HG02678 (cell line): ENCODE measurements around the gene KCNIP4.

Experiments
- ATAC-seq: cut with Tn5 transposase; IDR thresholded peaks from one replicate; pipeline ENCODE4 v1.9.1; 2021; ENCODE audit warnings: mild to moderate bottlenecking, moderate library complexity; ENCODE audit not compliant: unreplicated experiment

KCNIP4 gene

DNA sequence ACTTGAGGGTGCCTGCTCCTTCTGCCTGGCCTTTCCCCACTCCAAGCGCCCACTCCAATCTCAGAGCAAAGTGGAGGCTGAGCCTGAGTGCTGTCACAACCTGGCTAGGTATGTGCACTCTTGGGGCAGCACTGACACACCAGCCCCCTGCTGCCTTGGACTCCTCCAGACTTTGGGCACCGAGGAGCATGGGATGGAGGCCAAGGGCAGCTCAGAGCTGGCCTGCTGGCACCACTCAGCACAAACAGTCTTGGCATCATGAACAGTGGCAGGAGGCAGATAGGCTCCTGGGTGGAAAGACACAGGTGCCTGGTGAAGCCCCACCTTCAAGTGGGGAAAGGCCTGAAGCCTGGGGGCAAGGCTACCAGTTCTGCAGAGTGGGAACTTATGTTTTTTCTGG lies 91.8 kb downstream of the KCNIP4 start:
- no peak for ATAC-seq

DNA sequence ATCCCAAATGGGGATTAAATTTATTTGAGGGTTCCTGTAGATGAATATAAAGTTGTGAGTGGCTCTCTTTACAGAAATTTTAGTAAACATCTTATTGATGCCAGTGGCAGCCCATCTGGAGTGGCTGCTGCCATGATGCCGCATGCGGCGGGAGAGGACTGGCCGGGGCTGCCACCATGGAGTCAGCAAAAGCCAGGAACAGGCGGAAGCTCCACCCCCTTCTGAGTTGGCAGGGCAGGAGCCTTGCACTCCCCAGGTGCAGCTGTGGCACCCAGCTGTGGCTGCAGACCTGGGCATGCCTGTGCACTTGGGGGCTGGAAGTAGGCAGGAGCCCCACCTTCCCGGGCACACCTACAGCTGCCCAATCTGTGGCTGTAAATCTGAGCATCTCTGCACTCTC lies 92.3 kb downstream of the KCNIP4 start:
- ATAC-seq: no peak

DNA sequence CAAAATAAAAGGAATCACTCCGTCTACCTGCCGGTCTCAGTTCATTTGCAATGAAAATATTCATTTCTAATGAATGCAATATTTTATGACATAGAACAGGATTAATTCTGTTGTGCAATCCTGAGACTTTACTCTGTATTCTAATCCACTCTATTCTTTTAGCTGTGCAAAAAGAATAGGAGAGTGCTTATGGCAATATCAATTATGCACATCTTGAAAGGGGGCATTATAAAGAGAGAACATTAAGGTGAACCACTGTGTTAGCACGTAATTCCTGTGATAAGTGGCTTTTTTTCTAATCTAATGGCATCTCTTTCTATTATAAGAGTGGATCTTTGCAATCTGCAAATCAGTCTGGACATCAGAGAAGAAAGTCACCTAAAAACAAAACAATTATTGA lies 99.5 kb downstream of the KCNIP4 start:
- ATAC-seq: no peak

DNA sequence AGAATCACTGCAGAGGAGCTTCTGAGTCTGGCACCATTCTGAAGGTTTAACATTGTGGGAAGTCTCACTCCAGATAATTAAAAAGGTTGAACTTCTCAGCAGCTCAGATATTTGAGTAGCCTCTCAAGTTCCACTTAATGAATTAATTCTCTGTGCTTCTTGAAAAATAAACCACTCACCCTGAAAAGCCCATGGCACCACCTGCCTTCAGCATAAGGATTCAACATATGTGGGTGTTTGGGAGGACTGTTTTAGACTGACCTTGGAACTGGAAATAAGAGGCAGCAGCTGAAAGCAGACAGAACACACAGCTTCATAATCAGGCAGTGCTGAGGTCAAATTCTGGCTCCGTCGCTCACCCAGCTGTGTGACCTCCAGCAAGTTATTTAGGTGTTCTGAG lies 100.6 kb downstream of the KCNIP4 start:
- ATAC-seq: no peak

DNA sequence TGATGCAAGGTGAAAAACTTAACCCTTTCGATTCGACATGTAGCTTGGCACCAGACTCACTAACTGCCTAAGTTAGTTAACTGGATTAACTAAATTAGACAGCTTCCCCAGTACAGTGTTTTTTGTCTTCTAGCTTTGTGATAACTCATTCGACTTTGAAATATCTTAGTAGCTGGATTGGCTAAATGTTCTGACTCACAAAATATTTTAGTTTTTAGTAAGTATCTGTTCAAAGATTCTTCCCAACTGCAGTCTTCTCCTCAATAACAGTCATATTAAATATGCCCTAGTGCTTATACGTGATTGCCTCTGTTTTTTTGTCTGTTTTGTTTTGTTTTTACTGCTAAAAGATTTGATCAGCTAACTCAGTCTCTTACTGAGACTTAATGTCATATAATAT lies 102.9 kb downstream of the KCNIP4 start:
- ATAC-seq: no peak

DNA sequence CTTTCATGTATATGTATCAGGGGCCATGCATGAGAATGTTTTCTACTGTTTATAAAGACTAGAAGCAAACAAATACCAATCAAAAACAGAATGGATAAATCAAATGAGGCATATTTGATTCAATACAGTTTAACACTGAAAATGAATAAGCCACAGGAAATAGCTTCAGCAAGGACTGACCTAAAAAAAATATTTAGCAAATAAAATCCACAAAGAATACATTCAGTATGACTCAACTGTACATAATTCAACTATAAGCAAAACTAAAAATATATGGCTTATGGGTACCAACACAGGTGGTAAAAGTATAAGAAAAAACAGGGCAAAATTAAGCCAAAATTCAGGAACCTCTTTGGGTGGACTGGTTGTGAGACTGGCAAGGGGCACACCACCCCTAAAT lies 112.9 kb downstream of the KCNIP4 start:
- ATAC-seq: no peak

DNA sequence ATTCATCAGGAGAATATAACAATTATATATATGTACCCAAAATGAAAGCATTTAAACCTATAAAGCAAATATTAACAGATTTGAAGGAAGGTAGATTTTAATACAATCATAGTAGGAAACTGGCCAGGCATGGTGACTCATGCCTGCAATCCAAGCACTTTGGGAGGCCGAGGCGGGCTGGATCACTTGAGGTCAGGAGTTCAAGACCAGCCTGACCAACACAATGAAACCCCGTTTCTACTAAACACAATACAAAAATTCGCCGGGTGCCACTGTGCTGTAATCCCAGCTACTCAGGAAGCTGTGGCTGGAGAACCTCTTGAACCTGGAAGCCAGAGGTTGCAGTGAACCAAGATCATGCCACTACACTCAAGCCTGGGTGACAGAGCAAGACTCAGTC lies 118.3 kb downstream of the KCNIP4 start:
- no peak for ATAC-seq

DNA sequence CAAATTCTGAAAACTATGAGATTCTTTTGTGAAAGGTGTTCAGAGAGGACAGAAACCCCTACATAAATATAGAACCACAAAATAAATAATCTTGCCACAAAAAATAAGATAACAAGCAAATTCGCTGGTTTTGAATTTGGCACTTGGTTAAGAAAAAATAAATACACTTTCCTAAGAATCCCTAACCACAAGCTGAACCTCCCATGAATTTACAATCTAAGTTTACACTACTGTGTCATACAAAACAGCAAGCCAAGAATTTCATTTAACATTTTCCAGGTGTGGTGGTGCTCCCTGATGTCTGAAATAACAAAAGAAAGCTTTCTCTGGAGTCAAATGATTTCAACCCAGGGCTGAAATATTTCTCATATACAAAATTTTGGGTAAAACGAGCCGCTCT lies 121.0 kb downstream of the KCNIP4 start:
- ATAC-seq: no peak

DNA sequence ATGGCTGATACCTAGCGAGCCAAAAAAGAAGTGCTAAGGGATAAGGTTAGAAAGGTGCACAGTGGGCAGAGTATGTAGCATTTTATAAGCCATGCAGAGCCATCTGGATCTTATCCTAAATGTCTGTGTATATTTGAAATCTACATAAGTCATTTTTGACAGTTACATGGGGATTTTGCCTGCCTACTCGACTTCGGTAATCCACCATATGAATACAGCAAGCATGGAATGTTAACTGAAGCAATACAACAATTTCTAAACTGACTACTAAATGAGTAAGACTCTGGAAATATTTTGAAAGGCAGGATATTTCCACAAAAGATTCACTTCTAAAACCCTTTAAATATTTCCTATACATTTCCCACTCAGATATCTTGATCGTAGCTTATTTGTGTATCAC lies 122.5 kb downstream of the KCNIP4 start:
- ATAC-seq: no peak

DNA sequence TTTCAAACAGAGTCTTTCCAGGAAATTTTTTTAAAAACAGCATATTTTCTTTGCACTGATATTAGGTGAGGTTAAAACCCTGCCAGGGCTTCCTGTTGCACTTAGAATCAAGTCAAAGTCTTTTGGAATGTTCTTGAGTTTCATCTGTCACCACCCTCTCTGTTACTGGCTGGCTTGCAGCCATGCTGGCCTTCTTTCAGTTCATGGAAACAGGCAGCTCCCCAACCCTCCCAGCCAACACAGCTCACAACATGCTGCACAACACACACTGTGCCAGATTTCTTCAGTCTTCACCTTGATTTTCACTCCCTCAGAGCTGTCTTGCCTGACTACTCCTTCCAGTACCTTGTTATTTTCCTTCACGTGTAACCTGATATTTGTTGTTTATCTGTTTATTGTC lies 129.5 kb downstream of the KCNIP4 start:
- ATAC-seq: no peak

DNA sequence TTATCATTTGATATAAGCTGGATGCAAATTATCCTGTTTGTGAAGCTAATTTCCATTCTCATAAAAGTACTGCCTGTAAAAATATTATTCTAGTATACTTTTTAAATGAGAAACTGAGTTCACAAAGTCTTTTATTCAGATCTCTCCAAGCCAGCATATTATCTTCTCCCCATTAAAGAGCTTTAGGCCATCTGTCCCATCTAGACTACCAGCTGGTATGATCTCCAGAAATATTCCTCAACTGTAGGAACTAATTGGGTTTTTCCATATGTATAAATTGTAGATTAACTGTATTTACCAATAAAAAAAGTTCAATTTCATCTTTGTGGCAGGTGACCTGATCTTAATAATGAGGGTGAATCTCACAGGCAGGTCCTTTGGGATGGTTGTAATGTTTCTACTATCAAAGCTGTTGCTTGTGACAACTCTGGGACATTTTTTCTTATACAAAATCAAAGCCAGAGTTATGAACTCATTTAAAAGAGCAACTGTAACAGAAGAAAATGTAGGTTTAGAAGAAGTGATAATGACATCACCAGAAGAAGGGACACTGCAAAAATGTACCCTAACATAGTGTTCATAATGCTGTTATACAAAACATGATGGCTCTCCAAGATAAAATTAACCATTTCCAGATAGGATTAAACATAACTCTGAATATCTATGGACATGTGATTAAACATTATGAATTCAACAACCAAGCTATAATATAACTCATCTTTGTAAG lies 132.8 kb downstream of the KCNIP4 start:
- no peak for ATAC-seq

DNA sequence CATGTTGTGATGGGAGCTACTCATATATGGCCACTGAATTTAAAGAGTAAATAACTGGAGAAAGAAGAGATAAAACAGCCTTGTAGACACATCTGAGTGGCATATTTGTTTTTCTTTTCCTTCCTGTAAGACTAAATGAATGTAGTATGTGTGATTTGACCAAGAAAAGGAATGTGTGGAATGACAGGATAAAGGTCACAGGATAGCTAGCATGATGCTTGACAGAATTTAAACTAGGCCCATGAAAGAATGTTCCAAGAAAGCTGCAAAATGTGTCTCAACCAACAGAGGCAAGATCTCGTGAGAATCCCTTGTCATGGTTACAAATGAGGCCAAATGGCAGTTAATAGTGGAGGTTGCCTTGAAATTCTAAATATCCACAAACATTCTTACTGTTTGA lies 137.0 kb downstream of the KCNIP4 start:
- ATAC-seq: no peak

DNA sequence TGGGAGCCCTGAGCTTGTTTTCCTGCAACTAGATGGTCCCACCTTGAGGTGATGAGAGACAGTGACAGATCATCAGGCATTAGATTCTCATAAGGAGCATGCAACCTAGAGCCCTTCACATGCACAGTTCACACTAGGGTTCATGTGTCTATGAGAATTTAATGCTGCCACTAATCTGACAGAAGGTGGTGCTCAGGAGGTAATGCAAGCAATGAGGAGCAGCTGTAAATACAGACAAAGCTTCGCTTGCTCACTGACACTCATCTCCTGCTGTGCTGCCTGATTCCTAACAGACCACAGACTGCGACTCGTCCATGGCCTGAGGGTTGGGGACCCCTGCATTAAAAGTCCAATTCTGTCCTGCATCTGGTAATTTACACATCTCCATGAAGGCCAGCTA lies 141.6 kb downstream of the KCNIP4 start:
- no peak for ATAC-seq

DNA sequence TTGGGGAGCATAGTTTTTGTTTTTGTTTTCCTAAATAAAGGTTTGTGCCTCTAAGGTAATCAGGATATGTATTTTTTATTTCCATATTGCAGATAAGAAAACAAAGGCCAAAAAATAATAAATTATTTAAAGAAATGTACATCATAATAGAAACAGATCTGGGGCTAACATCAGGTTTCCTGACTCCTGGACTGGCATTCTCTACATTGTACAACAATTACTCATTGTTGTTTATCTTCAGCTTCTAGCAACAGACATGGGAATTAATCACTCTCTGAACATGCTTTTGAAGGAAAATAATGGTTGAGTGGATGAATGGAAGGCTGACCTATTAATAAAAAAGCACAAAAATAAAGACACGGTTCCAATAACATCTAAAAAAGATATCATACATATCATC lies 146.2 kb downstream of the KCNIP4 start:
- no peak for ATAC-seq

DNA sequence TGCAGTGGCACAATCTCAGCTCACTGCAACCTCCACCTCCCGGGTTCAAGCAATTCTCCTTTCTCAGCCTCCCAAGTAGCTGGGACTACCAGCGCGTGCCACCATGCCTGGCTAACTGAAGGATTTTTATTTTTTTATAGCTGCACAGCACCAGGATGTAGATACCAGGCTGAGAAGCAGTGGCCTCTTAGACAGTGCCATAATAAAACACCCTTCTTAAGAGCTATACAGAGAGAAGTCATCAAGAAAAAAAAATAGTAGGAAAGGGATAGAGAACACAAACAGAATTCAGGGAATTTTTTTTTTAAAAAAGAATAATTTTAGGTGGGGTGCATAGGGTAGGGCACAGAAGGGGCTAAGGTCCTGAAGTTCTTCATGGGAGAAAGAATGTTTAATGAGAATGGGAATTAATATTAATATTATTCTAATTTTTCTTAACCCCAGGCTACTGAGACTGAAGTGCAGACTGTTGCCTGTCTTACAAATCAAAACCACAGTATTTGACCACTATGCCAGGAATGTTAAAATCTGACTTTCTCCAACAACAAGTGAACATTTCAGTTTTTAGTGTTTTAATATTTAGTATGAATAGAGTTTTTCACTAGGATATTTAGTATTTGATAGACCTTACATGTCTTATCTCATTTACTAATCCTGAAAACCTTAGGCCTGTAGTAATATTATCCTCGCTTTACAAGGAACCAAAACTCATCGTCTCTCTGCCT lies 146.7 kb downstream of the KCNIP4 start:
- no peak for ATAC-seq

DNA sequence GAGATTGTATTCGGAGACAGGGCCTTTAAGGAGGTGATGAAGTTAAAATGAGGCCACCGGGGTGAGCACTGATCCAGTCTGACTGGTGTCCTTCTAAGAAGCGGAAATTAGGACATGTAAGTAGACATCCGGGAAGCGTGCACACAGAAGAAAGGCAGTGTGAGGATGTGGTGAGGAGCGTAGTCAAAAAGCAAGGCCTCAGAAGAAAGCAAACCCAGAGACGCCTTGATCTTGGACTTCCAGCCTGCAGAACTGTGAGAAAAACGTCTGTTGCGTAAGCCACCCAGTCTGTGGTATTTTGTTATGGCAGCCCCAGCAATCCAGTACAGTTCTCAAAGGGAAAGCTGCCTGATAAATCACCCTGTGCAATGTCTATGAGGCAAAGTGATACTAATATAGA lies 153.5 kb downstream of the KCNIP4 start:
- ATAC-seq: no peak

DNA sequence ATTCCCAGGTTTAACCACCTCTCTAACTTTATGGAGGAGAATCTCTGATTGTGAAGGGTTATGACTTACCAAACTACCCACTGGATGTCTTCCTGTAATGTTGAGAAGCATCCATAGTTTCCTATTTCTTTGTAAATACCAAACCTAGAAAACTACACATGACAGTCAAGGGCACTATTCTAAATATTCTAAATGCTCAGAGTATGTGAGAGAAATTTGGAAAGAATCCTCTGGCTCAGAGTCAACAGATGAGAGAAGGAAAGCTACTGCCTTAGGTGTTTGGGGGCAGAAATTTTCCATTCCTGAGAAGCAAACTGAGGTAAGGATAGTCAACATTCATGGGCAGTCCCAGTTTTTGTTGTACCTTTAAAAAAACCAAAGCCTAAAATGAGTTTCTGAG lies 155.8 kb downstream of the KCNIP4 start:
- ATAC-seq: no peak

DNA sequence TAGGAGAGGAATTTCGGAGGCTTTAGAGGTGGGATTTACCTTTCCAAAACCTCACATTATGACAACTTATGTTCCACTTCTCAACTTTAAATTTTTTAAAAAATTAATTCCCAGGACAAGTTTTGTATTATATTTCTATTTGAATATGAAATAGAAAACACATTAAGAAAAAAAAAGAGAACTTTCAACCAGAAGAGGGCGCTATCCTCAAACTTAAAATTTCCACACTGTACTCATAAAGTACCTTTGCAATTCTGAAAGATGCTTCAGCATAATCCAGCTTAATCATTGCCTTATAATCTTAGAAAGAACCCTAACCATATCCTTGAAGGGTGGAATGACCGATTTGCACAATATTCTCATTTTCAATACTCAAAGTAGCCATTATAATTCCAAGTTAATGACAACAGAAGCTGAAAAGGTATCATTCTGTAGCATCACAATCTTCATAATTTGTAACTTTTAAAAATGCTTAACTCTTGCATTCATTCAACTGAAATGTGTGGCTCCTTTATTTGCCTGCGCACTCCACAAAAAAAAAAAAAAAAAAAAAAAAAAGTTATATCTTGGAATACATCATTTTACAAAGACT lies 158.0 kb downstream of the KCNIP4 start:
- no peak for ATAC-seq

DNA sequence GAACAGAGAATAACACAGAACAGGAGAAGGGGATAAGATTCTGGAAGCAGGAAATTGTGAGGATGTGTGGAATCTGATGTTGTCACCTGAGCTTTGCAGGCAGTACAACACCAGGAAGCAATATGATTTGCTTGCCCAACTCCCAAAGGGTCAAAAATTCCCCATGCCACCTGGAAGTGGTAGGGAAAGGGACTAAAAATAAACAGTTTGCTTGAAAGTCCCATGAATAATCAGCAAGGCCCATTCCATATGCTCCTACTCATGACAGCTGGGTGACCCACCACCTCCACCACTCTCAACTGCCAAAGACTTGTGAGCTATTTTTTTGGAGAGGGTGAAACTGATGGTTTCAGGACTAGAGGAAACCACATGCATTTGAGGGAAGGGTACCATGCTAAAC lies 168.4 kb downstream of the KCNIP4 start:
- ATAC-seq: no peak

DNA sequence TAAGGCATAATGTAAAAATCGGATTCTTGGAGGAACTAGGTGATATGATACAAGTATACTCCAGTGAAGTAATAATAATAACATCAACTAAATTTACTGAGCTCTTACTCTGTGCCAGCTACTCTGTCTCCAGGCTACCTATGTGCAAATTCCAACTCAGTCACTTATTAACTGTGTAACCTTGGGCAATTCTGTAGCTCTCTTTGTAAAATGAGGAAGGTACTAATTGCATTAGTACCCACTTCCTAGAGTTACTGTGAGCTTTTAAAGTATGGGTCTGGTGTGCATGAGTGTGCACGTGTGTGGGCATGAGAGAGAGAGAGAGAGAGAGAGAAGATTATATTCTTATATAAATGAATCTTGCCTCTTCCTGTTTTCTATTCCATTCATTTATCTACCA lies 169.9 kb downstream of the KCNIP4 start:
- ATAC-seq: no peak

DNA sequence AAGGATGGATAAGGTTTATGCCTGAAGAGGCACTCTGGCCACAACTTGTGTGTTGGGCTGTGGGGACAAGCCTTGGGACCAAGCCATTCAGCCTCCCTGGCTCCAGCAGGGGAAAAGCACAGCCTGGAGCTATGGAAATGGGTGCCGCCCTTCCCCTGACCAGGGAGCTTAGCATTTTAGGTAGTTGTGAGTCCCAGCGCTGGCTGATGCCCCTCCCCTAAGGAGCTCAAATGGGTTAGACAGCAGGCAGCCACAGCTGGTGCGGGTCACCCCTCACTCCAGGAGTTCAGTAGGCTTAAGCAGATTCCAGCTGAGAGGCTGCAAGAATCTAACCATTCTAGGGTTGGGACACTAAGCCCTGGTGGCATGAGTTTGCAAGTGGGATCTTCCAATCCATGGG lies 172.9 kb downstream of the KCNIP4 start:
- ATAC-seq: no peak

DNA sequence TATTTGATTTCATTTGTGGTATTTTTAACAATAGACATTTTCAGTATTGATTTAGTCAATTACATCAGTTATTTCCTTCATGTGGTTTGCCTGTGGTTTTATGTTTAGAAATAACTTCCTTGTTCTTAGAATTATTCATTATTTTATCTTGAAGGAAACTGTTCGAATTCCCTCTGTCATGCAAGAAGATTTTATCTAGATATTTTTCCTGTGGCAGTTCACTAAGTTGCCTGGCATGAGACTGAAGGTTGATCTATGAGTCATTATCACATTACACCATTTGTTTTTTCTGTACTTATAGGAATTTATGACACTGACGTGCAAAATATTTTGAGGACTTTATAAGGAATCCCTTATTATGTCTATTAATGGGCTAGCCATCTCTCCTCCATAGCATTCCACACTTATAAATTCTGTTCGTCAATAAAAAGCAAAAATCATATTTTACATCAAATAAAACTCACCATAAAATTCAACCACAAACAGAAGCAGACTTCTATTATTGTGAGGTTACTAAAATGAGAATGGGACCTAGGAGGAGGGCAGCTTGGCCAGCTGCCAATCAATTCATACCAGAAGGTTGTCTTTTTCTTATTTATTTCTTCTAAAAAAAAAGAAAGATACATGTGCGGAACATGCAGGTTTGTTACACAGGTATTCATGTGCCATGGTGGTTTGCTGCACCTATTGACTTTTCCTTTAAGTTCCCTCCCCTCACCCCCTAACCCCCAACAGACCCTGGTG lies 179.0 kb downstream of the KCNIP4 start:
- ATAC-seq: no peak
